DMS79 (cell line): ENCODE results near the gene ABCC2.
A peak's percentile ranks its signal among the peaks of the same experiment; 100 is the strongest.
"Not testable (repeated sequence)": the region's sequence is repeated elsewhere in the genome, so short reads cannot be mapped to it uniquely, and the experiment has no call there.

Source experiments
- DNase-seq: peaks from one replicate; lab custom pipeline; 2025; lab: John Stamatoyannopoulos, UW

Gene ABCC2

DNA sequence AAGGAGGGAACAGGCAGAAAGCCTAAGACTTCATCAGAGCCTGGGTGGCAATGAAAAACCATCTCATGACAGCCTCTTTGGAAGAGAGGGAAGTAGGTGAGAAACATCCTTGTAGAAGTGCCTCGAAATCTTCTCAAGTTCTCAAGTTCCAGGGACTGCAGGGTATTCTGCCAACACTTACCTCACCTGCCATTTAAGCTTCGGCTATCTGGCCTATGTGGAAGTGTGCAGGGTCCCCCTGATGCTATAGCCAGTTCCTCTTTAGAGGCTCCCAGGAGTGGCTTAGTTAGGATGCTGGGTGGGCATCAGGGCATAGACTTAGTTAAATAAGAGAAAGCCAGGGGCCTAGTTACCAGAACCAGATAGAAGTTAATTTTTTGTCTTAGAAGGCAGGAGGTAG, 27.0 kb downstream of the ABCC2 start:
- no peak for DNase-seq

- no peak for DNase-seq
Measured at GRCh38 chr10:99809931-99810615, 27.6 kb downstream of the ABCC2 start.

- no peak for DNase-seq
Measured at GRCh38 chr10:99812177-99812576, 29.7 kb downstream of the ABCC2 start.

DNA sequence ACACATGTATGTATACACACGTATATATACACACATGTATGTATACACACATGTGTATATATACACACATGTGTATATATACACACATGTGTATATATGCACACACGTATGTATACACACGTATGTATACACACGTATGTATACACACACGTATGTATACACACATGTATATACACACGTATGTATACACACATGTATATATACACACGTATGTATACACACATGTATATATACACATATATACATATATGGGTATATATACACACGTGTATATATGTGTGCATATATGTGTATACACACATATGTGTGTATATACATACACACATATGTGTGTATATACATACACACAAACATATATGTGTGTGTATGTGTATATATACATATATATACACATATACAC, 31.7 kb downstream of the ABCC2 start:
- DNase-seq = no peak

GRCh38 chr10:99815621-99816020, 33.2 kb downstream of the ABCC2 start:
- no peak for DNase-seq

GRCh38 chr10:99827936-99828335, 45.5 kb downstream of the ABCC2 start:
- no peak for DNase-seq

DNA sequence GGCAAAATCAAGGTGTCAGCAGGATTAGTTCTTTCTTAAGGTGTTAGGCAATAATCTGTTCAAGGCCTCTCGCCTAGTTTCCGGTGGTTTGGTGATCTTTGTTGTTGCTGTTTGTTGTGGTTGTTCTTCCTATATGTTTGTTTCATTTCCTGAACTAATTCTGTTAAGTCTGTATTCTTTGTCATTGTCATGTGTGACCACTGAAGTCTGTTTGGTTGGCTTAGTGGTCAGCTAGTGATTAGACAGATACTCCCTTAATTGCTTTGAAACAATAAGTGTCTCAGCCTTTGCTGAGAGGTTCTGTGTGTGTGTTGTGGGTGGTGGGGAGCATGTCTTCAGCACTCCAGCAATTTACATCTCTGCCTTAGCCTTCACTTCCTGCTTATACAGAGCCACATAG, 46.0 kb downstream of the ABCC2 start:
- no peak for DNase-seq

DNA sequence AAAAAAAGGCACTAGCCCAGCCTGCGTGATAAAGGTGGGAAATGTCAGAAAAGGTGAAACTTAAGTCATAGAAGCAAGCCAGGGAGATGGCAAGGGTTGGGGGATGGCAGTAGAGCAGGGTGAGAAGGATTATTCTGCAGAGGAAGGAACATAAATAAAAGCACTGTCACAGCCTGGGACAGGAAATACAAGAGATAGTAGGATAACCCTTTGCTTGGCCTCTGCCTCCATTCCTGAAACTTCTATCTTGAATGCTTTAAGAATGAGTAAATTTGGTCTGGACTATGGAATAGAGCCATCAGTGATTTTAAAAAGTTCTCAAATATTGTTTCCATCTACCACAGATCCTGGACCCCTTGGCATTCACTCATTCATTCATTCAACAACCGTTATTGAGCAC, 50.0 kb downstream of the ABCC2 start:
- no peak for DNase-seq

GRCh38 chr10:99834410-99834809, 52.0 kb downstream of the ABCC2 start:
- DNase-seq = no peak

DNA sequence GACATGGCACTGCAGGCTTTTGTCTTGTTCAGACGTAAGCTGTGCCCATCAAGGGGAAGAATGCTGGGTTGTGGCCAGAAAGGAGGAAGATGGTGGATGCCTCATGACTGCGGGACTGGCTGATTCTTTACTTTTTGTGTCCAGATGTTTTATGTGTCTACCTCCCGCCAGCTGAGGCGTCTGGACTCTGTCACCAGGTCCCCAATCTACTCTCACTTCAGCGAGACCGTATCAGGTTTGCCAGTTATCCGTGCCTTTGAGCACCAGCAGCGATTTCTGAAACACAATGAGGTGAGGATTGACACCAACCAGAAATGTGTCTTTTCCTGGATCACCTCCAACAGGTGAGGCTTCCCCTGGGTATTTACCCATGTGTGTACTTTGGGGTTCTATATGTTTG, 53.5 kb downstream of the ABCC2 start:
- DNase-seq = no peak

- no peak for DNase-seq
Measured at GRCh38 chr10:99836711-99837110, 54.3 kb downstream of the ABCC2 start.

DNA sequence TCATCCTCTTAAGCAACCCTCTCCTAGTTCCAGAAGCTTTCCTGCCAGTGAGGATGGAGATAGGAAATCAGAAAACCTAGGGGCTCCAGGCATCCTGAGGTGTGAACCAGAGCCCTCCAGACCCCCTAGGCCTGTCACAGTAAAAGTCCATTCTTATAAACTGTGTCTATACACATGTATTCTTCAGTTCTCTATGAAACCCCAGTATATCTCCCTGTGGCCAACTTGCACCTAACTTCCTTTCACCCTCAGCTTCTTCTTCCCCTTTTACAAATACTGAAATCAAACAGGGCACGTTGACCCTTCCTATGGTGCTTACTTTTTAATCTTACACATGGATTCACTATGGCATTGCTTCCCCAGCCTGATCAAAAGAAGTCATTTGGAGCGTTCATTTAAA, 58.4 kb downstream of the ABCC2 start:
- not testable (repeated sequence) for DNase-seq

- no peak for DNase-seq
Measured at GRCh38 chr10:99841746-99842145, 59.3 kb downstream of the ABCC2 start.

DNA sequence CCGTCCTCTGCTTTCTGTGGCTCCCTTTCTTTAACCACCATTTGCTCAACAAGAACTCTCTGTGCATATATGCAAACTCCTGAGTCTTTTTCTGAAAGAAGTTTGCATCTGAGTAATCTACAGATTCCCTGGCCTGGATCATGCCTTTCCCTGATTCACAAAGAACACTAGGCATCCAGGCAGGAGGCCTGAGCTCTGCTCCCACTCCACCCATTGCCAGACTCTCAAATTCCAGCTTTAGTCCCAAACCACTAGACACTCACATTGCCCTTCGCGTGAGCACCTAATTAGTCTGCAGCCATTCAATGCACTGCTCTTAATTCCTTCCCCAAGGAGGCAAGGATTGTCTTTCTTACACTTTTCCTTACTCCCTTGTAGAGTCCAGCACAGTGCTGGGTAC, 60.9 kb downstream of the ABCC2 start:
- DNase-seq = no peak

- no peak for DNase-seq
Measured at GRCh38 chr10:99844433-99844955, 62.1 kb downstream of the ABCC2 start.

- DNase-seq = peak; percentile 57
Measured at GRCh38 chr10:99845837-99846382, 63.5 kb downstream of the ABCC2 start.

DNA sequence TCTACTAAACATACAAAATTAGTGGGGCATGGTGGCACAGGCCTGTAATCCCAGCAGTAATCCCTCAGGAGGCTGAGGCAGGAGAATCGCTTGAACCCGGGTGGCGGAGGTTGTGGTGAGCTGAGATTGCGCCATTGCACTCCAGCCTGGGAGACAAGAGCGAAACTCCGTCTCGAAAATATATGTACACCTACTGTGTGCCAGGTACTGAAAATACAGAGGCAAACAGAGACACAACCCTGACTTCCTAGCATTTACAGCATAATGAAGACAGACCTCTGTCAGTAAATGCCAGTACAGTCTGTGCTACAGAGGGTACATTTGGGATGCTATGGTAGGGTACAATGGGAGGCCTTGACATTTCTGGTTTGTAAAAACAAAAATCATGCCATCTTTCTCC, 66.6 kb downstream of the ABCC2 start:
- no peak for DNase-seq

DNA sequence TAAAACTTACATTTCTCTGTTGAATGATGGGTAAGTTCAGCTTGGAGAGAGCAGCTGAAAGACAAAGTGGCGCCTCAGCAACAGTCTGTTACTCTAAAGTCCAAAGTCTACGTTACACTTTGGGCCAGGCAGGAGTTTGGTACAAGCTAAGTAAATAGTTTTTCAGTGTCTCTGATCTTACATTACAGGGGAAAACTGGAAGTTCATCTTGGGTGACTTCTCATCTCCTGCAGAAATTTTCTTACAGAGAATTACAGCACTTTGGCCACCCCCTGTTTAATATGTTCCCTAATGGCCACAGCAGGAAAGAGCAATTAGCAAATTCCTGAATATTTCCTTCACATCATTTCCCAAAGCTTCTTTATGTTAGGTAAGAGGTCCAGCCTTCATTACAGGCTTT, 67.1 kb downstream of the ABCC2 start:
- no peak for DNase-seq

DNA sequence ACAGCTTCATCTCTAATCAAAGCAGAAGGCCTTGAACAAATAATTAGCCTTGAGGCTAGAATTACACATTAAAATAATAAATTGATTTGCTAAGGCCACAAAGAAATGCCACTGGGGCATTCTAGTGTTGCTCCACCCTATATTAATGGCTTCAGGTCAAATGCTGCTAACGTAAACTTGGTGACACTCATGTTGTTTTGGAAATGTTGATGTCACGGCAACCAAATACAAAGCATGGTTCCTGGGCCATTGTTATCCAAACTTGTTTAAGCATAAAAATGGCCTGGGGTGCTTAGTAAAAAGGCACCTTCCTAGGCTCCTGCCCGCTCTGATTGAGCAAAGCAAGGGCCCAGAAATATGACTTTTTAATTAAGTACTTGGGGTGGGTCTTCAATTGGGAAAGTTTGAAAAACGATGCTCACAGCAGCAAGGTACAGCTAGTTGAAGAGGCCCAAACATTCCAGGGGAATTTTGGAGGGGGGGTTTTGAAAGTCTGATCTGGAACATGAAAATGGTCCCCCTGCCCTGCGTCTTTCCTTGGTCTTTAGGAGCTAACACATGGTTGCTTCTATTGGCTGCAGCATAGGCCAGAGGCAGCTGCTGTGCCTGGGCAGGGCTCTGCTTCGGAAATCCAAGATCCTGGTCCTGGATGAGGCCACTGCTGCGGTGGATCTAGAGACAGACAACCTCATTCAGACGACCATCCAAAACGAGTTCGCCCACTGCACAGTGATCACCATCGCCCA, 67.8 kb downstream of the ABCC2 start:
- DNase-seq = no peak

DNA sequence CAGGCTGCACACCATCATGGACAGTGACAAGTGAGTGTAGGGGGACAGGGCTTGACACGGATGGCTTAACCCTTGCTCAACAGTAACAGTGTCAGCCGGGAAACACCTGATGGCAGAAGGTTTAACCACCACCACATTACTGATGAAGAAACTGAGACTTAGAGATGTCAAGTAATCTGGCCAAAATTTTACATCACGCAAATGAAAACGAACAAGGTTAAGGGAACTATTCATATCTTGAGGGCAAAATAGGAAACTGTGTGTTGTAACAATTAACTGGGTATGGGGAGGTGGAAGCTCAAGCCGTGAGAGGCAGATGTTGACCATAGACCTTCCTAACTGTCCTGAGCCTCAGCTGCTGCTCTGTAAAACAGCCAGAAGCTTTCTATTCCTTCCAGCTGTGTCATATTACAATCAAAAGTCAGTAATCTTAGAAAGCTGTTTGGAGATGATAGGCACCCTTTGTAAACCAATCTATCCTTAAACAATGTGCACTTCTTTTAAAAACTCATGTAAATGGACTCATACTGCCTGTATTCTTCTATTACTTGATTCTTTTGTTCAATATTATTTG, 68.4 kb downstream of the ABCC2 start:
- no peak for DNase-seq

DNA sequence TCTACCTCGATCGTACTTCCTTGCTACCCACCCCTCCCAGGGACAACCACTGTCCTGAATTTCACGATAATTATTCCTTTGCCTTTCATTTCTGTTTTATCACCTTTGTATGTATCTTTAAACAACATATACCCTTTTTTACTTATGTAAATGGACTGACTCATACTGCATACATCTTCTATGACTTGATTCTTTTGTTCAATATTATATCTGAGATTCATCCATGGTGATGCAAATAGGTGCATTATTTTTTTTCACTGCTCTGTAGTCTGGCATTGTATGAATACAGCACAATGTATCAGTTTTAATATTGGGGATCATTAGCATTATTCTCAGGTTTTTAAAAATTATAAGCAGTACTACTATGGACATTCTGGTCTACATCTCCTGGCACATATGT, 69.4 kb downstream of the ABCC2 start:
- no peak for DNase-seq

DNA sequence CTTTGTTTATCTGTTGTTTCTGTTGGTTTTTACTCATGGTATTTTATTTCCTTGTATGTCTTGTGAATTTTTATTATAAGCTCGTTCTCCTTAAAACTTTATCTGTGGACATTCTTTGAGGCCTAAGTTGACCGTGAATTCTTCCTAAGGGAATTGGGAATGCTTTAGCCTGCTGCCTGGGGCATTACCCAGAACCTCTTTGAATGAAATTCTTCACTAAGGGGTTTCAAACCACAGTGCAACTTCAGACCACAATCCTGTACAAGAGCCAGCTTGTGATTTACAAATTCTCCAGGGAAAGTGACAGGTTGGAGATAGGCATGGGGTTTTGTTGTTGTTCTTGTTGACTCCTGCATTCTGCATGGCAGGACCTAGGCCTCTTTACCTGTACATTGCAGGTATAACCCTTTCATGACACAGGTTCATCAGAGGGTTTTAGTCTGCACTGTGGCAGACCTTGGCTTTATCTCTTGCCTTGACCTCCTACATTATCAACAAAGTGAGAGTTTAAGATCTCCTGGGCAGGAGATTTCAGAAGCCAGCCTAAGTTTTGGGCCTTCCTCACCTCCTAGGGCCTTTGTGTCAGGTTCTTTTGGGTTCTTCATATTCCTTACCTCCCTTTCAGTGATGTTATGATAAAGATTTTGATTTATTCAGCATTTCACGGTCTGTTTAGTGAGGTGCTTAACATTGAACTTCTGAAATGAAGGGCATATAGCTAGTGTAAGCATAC, 70.2 kb downstream of the ABCC2 start:
- DNase-seq = no peak
